ENCODE data around the gene CACNB4.

GRCh38 chr2:151945602-151946001, 153.2 kb downstream of the CACNB4 start:
- TF ChIP-seq CTCF (conservative IDR thresholded peaks at IDR 0.05; ENCODE audit: low read length) (no peak), EZH2phosphoT487 (IDR thresholded peaks at IDR 0.05; ENCODE audit: borderline replicate concordance) (no peak)

Data from Loucy (cell line).